Mammary epithelial cell (primary cell): ENCODE measurements around the gene NISCH.

Experiments used
- EZH2 ChIP-seq: IDR thresholded peaks from 2 replicates; pipeline ENCODE4 v1.6.1; 2012; ENCODE audit warnings: low read length, inconsistent platforms, borderline replicate concordance
- TF ChIP-seq, protein P1 (sequence below), 2 donors: IDR thresholded peaks in 1 of 2; conservative IDR thresholded peaks in 1 of 2; 2 replicates each; pipeline ENCODE4 v1.5.1; 2011 to 2012; ENCODE audit warnings: inconsistent platforms in 2 of 2, low read length in 2 of 2, mild to moderate bottlenecking in 2 of 2, control low read depth in 1 of 2, low read depth in 1 of 2; ENCODE audit not compliant: insufficient read depth in 1 of 2; ENCODE audit errors: extremely low read depth in 1 of 2

GRCh38 chr3:52521881-52522650, 66.7 kb downstream of the NISCH start:
- TF ChIP-seq, protein P1, sequence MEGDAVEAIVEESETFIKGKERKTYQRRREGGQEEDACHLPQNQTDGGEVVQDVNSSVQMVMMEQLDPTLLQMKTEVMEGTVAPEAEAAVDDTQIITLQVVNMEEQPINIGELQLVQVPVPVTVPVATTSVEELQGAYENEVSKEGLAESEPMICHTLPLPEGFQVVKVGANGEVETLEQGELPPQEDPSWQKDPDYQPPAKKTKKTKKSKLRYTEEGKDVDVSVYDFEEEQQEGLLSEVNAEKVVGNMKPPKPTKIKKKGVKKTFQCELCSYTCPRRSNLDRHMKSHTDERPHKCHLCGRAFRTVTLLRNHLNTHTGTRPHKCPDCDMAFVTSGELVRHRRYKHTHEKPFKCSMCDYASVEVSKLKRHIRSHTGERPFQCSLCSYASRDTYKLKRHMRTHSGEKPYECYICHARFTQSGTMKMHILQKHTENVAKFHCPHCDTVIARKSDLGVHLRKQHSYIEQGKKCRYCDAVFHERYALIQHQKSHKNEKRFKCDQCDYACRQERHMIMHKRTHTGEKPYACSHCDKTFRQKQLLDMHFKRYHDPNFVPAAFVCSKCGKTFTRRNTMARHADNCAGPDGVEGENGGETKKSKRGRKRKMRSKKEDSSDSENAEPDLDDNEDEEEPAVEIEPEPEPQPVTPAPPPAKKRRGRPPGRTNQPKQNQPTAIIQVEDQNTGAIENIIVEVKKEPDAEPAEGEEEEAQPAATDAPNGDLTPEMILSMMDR (conservative IDR thresholded peaks at IDR 0.05 in 1 of 2, IDR thresholded peaks at IDR 0.05 in 1 of 2; ENCODE audit: extremely low read depth in 1 of 2, insufficient read depth in 1 of 2, low read depth in 1 of 2, low read length in 2 of 2), result no peak
- TF ChIP-seq EZH2, result no peak
